Ectodermal cell (in vitro differentiated cells): ENCODE data around the gene SS18.

Experiments
- H3K27ac ChIP-seq: 2 replicates; pipeline ENCODE4 v1.7.0; 2013; ENCODE audit warnings: mild to moderate bottlenecking, low read depth, low read length; ENCODE audit not compliant: insufficient read depth, poor library complexity, severe bottlenecking
- H3K27me3 ChIP-seq: 2 replicates; pipeline ENCODE4 v1.7.0; 2013; ENCODE audit warnings: mild to moderate bottlenecking, low read length; ENCODE audit not compliant: insufficient read depth, control insufficient read depth, poor library complexity, severe bottlenecking
- H3K36me3 ChIP-seq: one replicate; pipeline ENCODE4 v1.7.0; 2013; ENCODE audit warnings: low read length; ENCODE audit not compliant: control insufficient read depth, insufficient read depth
- H3K4me1 ChIP-seq: one replicate; pipeline ENCODE4 v1.7.0; 2013; ENCODE audit warnings: low read length; ENCODE audit not compliant: control insufficient read depth, insufficient read depth
- H3K4me3 ChIP-seq: 2 replicates; pipeline ENCODE4 v1.7.0; 2013; ENCODE audit warnings: low read depth, low read length, control low read depth; ENCODE audit not compliant: insufficient read depth
- H3K9me3 ChIP-seq: 2 replicates; pipeline ENCODE4 v1.7.0; 2013; ENCODE audit warnings: mild to moderate bottlenecking, low read length, moderate library complexity; ENCODE audit not compliant: control insufficient read depth
- WGBS, 2 experiments: methylation state at CpG; one replicate each; pipeline ENCODE4 v1.1.7; 2013; ENCODE audit warnings: missing lambda C conversion rate in 2 of 2; 5-methylcytosine and 5-hydroxymethylcytosine counted together

SS18 gene

GRCh38 chr18:26103579-26103978 lies 13.2 kb upstream of the SS18 start:
- no peaks in the 10 kb centered on the region for H3K36me3 ChIP-seq
- H3K27me3 ChIP-seq, result no peaks in the 10 kb centered on the region
- no peaks in the 10 kb centered on the region for H3K4me1 ChIP-seq
- no peak overlapping the region for H3K4me3 ChIP-seq
- no peak overlapping the region for H3K27ac ChIP-seq
- no peaks in the 10 kb centered on the region for H3K9me3 ChIP-seq
- WGBS, 2 experiments, result 67 to 76% methylated on average over 5 of the region's 5 CpGs

DNA sequence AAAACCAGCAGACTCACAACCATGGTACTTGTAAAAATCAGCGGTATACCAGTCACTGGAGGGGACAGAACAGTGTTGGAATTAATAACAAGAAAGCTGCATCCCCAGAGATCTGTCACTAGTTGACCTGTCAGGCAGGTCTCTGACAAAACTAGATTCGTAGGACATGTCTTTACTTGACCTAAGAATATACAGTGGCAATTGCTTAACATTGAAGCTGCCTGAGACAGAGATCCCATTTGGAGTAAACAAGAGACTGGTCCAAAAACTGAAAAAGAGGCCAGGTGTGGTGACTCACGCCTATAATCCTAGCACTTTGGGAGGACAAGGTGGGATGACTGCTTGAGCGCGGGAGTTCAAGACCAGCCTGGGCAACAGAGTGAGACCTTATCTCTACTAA lies 7.2 kb upstream of the SS18 start:
- H3K4me3 ChIP-seq, result no peak overlapping the region
- no peaks in the 10 kb centered on the region for H3K4me1 ChIP-seq
- H3K9me3 ChIP-seq, result no peaks in the 10 kb centered on the region
- H3K27ac ChIP-seq, result no peak overlapping the region
- H3K27me3 ChIP-seq, result no peaks in the 10 kb centered on the region
- WGBS, 2 experiments, result 95 to 97% methylated on average over 5 of the region's 5 CpGs
- H3K36me3 ChIP-seq, result no peaks in the 10 kb centered on the region

GRCh38 chr18:26096852-26097251 lies 6.4 kb upstream of the SS18 start:
- 86 to 94% methylated on average over 1 of the region's 1 CpG for WGBS, 2 experiments
- no peak overlapping the region for H3K4me3 ChIP-seq
- no peaks in the 10 kb centered on the region for H3K9me3 ChIP-seq
- no peaks in the 10 kb centered on the region for H3K27me3 ChIP-seq
- no peaks in the 10 kb centered on the region for H3K36me3 ChIP-seq
- no peak overlapping the region for H3K27ac ChIP-seq
- no peaks in the 10 kb centered on the region for H3K4me1 ChIP-seq

- Histone ChIP-seq H3K4me1 (peaks cover 11% of the 10 kb centered on the region), H3K36me3 (no peaks in the 10 kb centered on the region), H3K27ac (peak overlapping the region; percentile 97), H3K9me3 (no peaks in the 10 kb centered on the region), H3K27me3 (no peaks in the 10 kb centered on the region), H3K4me3 (peak overlapping the region; percentile 99)
- WGBS, 2 experiments, result 4 to 5% methylated on average over 28 of the region's 29 CpGs
Observed at GRCh38 chr18:26091047-26091630, 726 bp upstream of the SS18 start.

GRCh38 chr18:26089293-26090129 lies 902 bp downstream of the SS18 start:
- Histone ChIP-seq H3K9me3 (no peaks in the 10 kb centered on the region), H3K27ac (peak overlapping the region; percentile 97), H3K4me1 (peaks cover 11% of the 10 kb centered on the region), H3K4me3 (peak overlapping the region; percentile 99), H3K27me3 (no peaks in the 10 kb centered on the region), H3K36me3 (no peaks in the 10 kb centered on the region)
- WGBS, 2 experiments, result 3 to 5% methylated on average over 35 of the region's 35 CpGs

DNA sequence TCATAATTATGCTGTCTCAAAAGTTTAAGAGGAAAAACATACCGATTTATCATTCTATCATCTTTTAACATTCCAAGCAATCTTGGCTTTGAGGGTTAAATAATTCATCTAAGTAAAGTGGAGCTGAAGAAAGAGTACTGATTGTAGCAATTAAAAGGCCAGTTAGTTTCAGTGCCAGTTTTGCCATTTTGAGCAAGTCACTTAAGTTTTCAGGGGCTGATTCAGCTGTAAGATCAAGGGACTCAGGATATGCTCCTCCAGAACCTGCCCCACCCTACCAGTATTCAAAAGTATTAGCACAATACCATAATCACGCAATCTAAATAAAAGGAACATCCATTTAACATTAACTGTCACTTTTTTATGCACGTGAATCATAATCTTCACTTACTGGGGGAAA lies 1.9 kb downstream of the SS18 start:
- Histone ChIP-seq H3K27ac (no peak overlapping the region), H3K4me1 (peaks cover 11% of the 10 kb centered on the region), H3K9me3 (no peaks in the 10 kb centered on the region), H3K4me3 (peak overlapping the region; percentile 99), H3K27me3 (no peaks in the 10 kb centered on the region), H3K36me3 (no peaks in the 10 kb centered on the region)
- WGBS, 2 experiments, result 43 to 81% methylated on average over 2 to 3 of the region's 3 CpGs

DNA sequence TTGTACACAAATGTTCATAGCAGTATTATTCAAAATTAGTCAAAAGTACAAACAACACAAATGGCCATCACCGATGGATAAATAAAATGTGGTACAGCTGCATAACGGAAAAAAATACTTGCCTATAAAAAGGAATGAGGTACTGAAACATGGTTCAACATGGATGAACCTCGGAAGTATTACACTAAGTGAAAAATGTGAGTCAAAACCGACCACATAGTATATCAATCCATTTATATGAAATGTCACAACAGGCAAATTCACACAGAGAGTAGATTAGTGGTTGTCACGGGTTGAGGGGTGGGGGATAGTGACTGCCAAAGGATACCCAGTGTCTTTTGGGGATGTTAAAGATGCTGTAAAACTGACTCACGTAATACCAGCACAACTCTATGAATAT lies 3.5 kb downstream of the SS18 start:
- 98% methylated on average over 4 of the region's 6 CpGs for WGBS, 2 experiments
- Histone ChIP-seq H3K9me3 (no peaks in the 10 kb centered on the region), H3K4me3 (no peak overlapping the region), H3K27me3 (no peaks in the 10 kb centered on the region), H3K27ac (no peak overlapping the region), H3K4me1 (peaks cover 11% of the 10 kb centered on the region), H3K36me3 (peaks cover 1% of the 10 kb centered on the region)

GRCh38 chr18:26085056-26085455 lies 5.4 kb downstream of the SS18 start:
- Histone ChIP-seq H3K27me3 (no peaks in the 10 kb centered on the region), H3K27ac (no peak overlapping the region), H3K9me3 (no peaks in the 10 kb centered on the region), H3K36me3 (peaks cover 9% of the 10 kb centered on the region), H3K4me1 (peaks cover 11% of the 10 kb centered on the region), H3K4me3 (no peak overlapping the region)
- WGBS, 2 experiments, result 93 to 100% methylated on average over 5 of the region's 5 CpGs

DNA sequence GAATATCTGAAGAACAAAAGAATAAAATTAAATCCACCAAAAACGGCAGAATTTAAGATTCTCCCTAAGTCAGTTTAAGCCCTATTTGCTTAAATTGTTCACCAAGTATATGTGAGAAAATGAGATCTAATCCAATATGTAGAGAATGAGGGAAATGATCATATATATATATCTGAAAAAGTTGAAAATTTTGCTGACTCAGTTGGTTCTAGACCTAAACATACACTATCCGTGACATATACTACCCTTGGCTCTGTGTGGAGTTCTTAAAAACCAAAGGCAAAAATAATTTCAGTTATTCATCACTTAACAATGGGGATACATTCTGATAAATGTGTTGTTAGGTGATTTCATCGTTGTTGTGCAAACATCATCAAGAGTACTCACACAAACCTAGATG lies 7.3 kb downstream of the SS18 start:
- Histone ChIP-seq H3K4me1 (peaks cover under 1% of the 10 kb centered on the region), H3K9me3 (no peaks in the 10 kb centered on the region)
- WGBS, 2 experiments, result 100% methylated on average over 1 of the region's 3 CpGs

DNA sequence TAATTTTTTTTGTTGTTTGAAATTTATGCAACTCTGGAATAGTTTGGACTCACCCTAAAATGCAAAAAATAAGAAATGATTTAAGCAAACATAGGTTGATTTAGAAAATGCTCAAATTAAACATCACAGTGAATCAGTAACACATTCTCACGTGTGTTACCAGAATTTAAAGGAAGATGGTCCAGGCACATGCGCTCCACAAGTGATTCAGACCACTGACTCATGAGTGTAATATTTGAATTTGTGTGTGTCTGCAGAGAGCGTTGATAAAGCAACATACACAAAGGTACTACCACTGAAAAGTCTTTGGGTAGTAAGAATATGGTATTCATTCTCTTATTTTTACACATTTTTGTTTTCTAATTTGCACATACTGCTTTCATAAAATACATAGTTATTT lies 7.9 kb downstream of the SS18 start:
- no peaks in the 10 kb centered on the region for H3K9me3 ChIP-seq
- H3K4me1 ChIP-seq, result no peaks in the 10 kb centered on the region
- H3K36me3 ChIP-seq, result peaks cover 18% of the 10 kb centered on the region
- no peak overlapping the region for H3K27ac ChIP-seq
- H3K4me3 ChIP-seq, result no peak overlapping the region
- WGBS, 2 experiments, result 100% methylated on average over 2 to 3 of the region's 3 CpGs
- H3K27me3 ChIP-seq, result no peaks in the 10 kb centered on the region

More for the DNA sequence above, 7.3 kb downstream of the SS18 start:
- Histone ChIP-seq H3K27ac (no peak overlapping the region), H3K36me3 (peaks cover 18% of the 10 kb centered on the region), H3K4me3 (no peak overlapping the region), H3K27me3 (no peaks in the 10 kb centered on the region)
